K562 (cell line): ENCODE data around the gene ZNF213. TPM values are rescaled to one million over a fixed set of nuclear protein-coding genes. Genes with fewer than 3 reads are reported as not detected.

Experiments used
- ATAC-seq: fragments of 200-7000 bp; cut with Tn5 transposase; 3 replicates; pipeline ENCODE4 v1.9.1; 2020; ENCODE audit warnings: moderate library complexity
- BruUV-seq: library from RNA; stranded (reverse); fragments of 400-500 nt; replicated peaks from 2 replicates; lab custom pipeline; 2021; lab: Mats Ljungman, UMichigan
- CTCF ChIA-PET: fragments of 300-600 bp; formaldehyde crosslinking; extraction: SDS; loops from one replicate; lab custom pipeline; 2021; ENCODE audit warnings: low intra/inter-chr PET ratio; lab: Yijun Ruan, JAX
- POLR2A ChIA-PET: fragments of 300-600, 350-650 bp; sonication (Branson Sonifier 250); formaldehyde crosslinking; extraction: SDS; loops from one replicate; lab custom pipeline; 2021; ENCODE audit warnings: antibody characterized with exemption, inconsistent platforms; lab: Yijun Ruan, JAX
- DNase-seq, 4 experiments: peaks; one replicate each; pipeline versions ENCODE4 v3.0.0 to v3.0.0-alpha.2; 2011 to 2018; ENCODE audit warnings: low spot score in 3 of 4, mixed read lengths in 3 of 4; ENCODE audit errors: extremely low read depth in 1 of 4
- FAIRE-seq: peaks from 2 replicates; lab custom pipeline; 2011; peaks lifted over from hg19 to GRCh38; lab: Jason Lieb, UNC
- H2AFZ ChIP-seq: 2 replicates; pipeline ENCODE4 v1.6.0; 2011; ENCODE audit warnings: low read depth, low read length, control low read depth, inconsistent platforms
- H3K27ac ChIP-seq: fragments of 200-600 bp; 3 replicates; pipeline ENCODE4 v1.8.0; 2011; ENCODE audit warnings: low read depth, mild to moderate bottlenecking, control low read depth, inconsistent platforms, low read length, moderate library complexity, mixed read lengths; ENCODE audit errors: extremely low read depth
- H3K27me3 ChIP-seq, 2 experiments: fragments of 300-600 bp in 1 of 2; 2 replicates in 1 of 2; 3 replicates in 1 of 2; pipeline versions ENCODE4 v1.6.0 to v1.8.0; 2011; ENCODE audit warnings: inconsistent platforms in 2 of 2, low read length in 2 of 2, mild to moderate bottlenecking in 1 of 2, mixed read lengths in 1 of 2, moderate library complexity in 1 of 2; ENCODE audit not compliant: control insufficient read depth in 2 of 2, insufficient read depth in 2 of 2
- H3K36me3 ChIP-seq: fragments of 300-600 bp; 3 replicates; pipeline ENCODE4 v1.8.0; 2011; ENCODE audit warnings: mild to moderate bottlenecking, low read length, inconsistent platforms; ENCODE audit not compliant: control insufficient read depth, insufficient read depth
- H3K4me1 ChIP-seq, 2 experiments: fragments of 200-600 bp in 1 of 2; replicated peaks in 1 of 2; 2 replicates in 1 of 2; 3 replicates in 1 of 2; pipeline versions ENCODE4 v1.5.1 to v1.8.0; 2011; ENCODE audit warnings: inconsistent platforms in 2 of 2, low read length in 2 of 2, mild to moderate bottlenecking in 1 of 2, mixed read lengths in 1 of 2, moderate library complexity in 1 of 2; ENCODE audit not compliant: control insufficient read depth in 2 of 2, insufficient read depth in 2 of 2
- H3K4me2 ChIP-seq: 2 replicates; pipeline ENCODE4 v1.6.1; 2011; ENCODE audit warnings: low read length, control low read depth, inconsistent platforms, mixed read lengths; ENCODE audit not compliant: insufficient read depth
- H3K4me3 ChIP-seq: fragments of 200-600 bp; sonication (generic), shearing (Covaris generic); 2 replicates; pipeline ENCODE4 v1.5.1; 2016; ENCODE audit warnings: control low read depth, inconsistent platforms
- H3K79me2 ChIP-seq: fragments of 200-600 bp; 3 replicates; pipeline ENCODE4 v1.8.0; 2011; ENCODE audit warnings: low read length, inconsistent platforms; ENCODE audit not compliant: control insufficient read depth, insufficient read depth
- H3K9ac ChIP-seq, 2 experiments: 2 replicates each; pipeline versions ENCODE4 v1.6.0 to v1.6.1; 2011; ENCODE audit warnings: low read depth in 2 of 2, low read length in 2 of 2, control low read depth in 1 of 2, inconsistent platforms in 1 of 2, mild to moderate bottlenecking in 1 of 2, mixed read lengths in 1 of 2; ENCODE audit not compliant: insufficient read depth in 1 of 2
- H3K9me1 ChIP-seq: one replicate; pipeline ENCODE4 v1.6.0; 2011; ENCODE audit warnings: inconsistent platforms, mild to moderate bottlenecking, low read length, moderate library complexity; ENCODE audit not compliant: control insufficient read depth, insufficient read depth
- H3K9me3 ChIP-seq: replicated peaks from 2 replicates; pipeline ENCODE4 v1.5.1; 2011; ENCODE audit warnings: low read depth, low read length, inconsistent platforms; ENCODE audit not compliant: control insufficient read depth, insufficient read depth
- H4K20me1 ChIP-seq: replicated peaks from 2 replicates; pipeline ENCODE4 v1.6.1; 2011; ENCODE audit warnings: low read length, inconsistent platforms, mixed read lengths; ENCODE audit not compliant: control insufficient read depth, insufficient read depth
- CXXC5 ChIP-seq: fragments of 250-450 bp; sonication (Bioruptor Pico); IDR thresholded peaks from 2 replicates; pipeline ENCODE4 v1.8.0; 2022; ENCODE audit warnings: inconsistent platforms, mild to moderate bottlenecking, moderate library complexity
- E2F4 ChIP-seq: sonication (generic); formaldehyde crosslinking; IDR thresholded peaks from 2 replicates; pipeline ENCODE4 v1.8.0; 2022; ENCODE audit warnings: mild to moderate bottlenecking, low read depth, missing genetic modification reagents
- ELF1 ChIP-seq: fragments of 200-800 bp; sonication (Bioruptor generic); IDR thresholded peaks from 2 replicates; pipeline ENCODE4 v1.6.1; 2016; ENCODE audit warnings: missing genetic modification characterization, missing compliant biosample characterization
- FOXK1 ChIP-seq: sonication (generic); formaldehyde crosslinking; IDR thresholded peaks from 2 replicates; pipeline ENCODE4 v1.8.0; 2022; ENCODE audit warnings: missing genetic modification reagents, mild to moderate bottlenecking, borderline replicate concordance
- FUS ChIP-seq: fragments of 200-400 bp; formaldehyde crosslinking; optimal IDR thresholded peaks from 2 replicates; pipeline ENCODE3; 2017; ENCODE audit warnings: low read depth, low read length
- KDM5B ChIP-seq: fragments of 200-600 bp; sonication (generic); IDR thresholded peaks from 2 replicates; pipeline ENCODE4 v1.6.1; 2012; ENCODE audit warnings: low read depth, mild to moderate bottlenecking, moderate library complexity, low read length, control low read depth, inconsistent platforms; ENCODE audit not compliant: insufficient replicate concordance
- PHB ChIP-seq: fragments of 250-450 bp; sonication (Bioruptor Pico); IDR thresholded peaks from 2 replicates; pipeline ENCODE4 v1.5.0; 2021
- POLR2B ChIP-seq: fragments of 450-650 bp; IDR thresholded peaks from 2 replicates; pipeline ENCODE4 v1.6.1; 2018; ENCODE audit warnings: low read depth; ENCODE audit not compliant: partially characterized antibody
- SAP30 ChIP-seq: fragments of 200-600 bp; sonication (generic); IDR thresholded peaks from 2 replicates; pipeline ENCODE4 v1.6.1; 2012; ENCODE audit warnings: borderline replicate concordance, low read depth, mild to moderate bottlenecking, moderate library complexity, low read length, control low read depth, inconsistent platforms; ENCODE audit not compliant: insufficient read depth, poor library complexity, severe bottlenecking
- SIN3B ChIP-seq: fragments of 450-650 bp; IDR thresholded peaks from 2 replicates; pipeline ENCODE4 v1.6.1; 2017; ENCODE audit warnings: low read depth, mild to moderate bottlenecking, moderate library complexity
- VEZF1 ChIP-seq: fragments of 200-800 bp; sonication (Bioruptor generic); IDR thresholded peaks from 2 replicates; pipeline ENCODE4 v1.6.1; 2017; ENCODE audit warnings: missing genetic modification characterization, missing compliant biosample characterization
- ZNF518B ChIP-seq: fragments of 250-450 bp; sonication (Bioruptor Pico); IDR thresholded peaks from 2 replicates; pipeline ENCODE4 v1.5.0; 2021; ENCODE audit warnings: mild to moderate bottlenecking, moderate library complexity
- ZNF764 ChIP-seq: fragments of 250-450 bp; sonication (Bioruptor Pico); IDR thresholded peaks from 2 replicates; pipeline ENCODE4 v1.4.0; 2020; ENCODE audit warnings: low read depth, mild to moderate bottlenecking, moderate library complexity
- WGBS: fragments of 100-300 bp; shearing (Covaris generic); methylation state at CpG from one replicate; pipeline ENCODE4 v1.1.6; 2016; ENCODE audit warnings: low coverage, mixed read lengths; ENCODE audit not compliant: insufficient coverage; ENCODE audit errors: missing lambda C conversion rate; 5-methylcytosine and 5-hydroxymethylcytosine counted together
- in situ Hi-C: fragments of 300-500 bp; cut with MboI; formaldehyde crosslinking; loops from 4 replicates; pipeline ENCODE4 v1.15.0; 2018; ENCODE audit warnings: inconsistent platforms, mixed read lengths
- intact Hi-C: fragments of 100-400 bp; cut with micrococcal nuclease; formaldehyde crosslinking; loops from 2 replicates; pipeline ENCODE4 v1.14.2; 2022
- polyA plus RNA-seq, 8 experiments: library from polyadenylated mRNA; depleted of rRNA in 4 of 8; stranded (reverse) in 5 of 8; unstranded in 3 of 8; fragments of >200 nt; fragmentation: Nextera tagmentation in 2 of 8; fragmentation: Illumina TruSeq in 1 of 8; extraction: Ambion mirVana in 2 of 8; extraction: Trizol in 1 of 8; gene quantifications; 2 replicates each; pipeline versions ENCODE4 v1.2.1 to v1.2.3, GENCODE V29; 2011 to 2014; ENCODE audit warnings: inconsistent platforms in 1 of 8, missing spikeins in 1 of 8
- total RNA-seq, 7 experiments: library from RNA; depleted of rRNA in 6 of 7; stranded (reverse); fragments of >200 nt in 6 of 7; fragmentation: Illumina TruSeq in 2 of 7; extraction: Trizol in 2 of 7; gene quantifications; 2 replicates each; pipeline versions ENCODE4 v1.2.1 to v1.2.3, GENCODE V29; 2011 to 2021; ENCODE audit warnings: low replicate concordance in 1 of 7

The ZNF213 gene
- total and polyA plus RNA-seq, 9 of the 15 experiments (the other 6 are each of a cell fraction or from before 2014, with no cell fraction given): 0.49 to 10.0 (median 1.8) TPM

- ATAC-seq: peak; percentile 3
- Histone ChIP-seq H3K9me1 (no peaks in the 10 kb centered on the region), H3K27ac (peak within 1 kb of the TSS; percentile 70), H3K27me3 (no peaks in the 10 kb centered on the region), H3K36me3 (no peaks in the 10 kb centered on the region), H2AFZ (peak within 1 kb of the TSS; percentile 98), H3K4me3 (peak within 1 kb of the TSS; percentile 55), H3K4me2 (peak within 1 kb of the TSS; percentile 99), H3K9ac (peak within 1 kb of the TSS; percentile 63 to 95), H4K20me1 (no peaks in the 10 kb centered on the region), H3K79me2 (no peaks in the 10 kb centered on the region), H3K4me1 (peaks cover 23 to 58% of the 10 kb centered on the region in 2 experiments), H3K9me3 (no peaks in the 10 kb centered on the region)
- POLR2A ChIA-PET: interaction anchor here (0.6 kb wide), 2 partner anchors 59 to 319 kb away, joined by 3 to 4 read pairs; no protein-coding TSS in a partner anchor
- BruUV-seq: no TSS peak
- CTCF ChIA-PET: no interaction called here
- intact Hi-C loops (loop anchor here (5.0 to 10.0 kb wide), 2 partner anchors 269 to 317 kb away; partner anchors contain the start of gene CLUAP1), in situ Hi-C loops (no loop called here)
- WGBS: under 1% methylated on average over 31 of the region's 51 CpGs
- peak in 3 of 4 experiments; percentile 36 to 83 (median 49) for DNase-seq
- FAIRE-seq: peak; percentile 88
- TF ChIP-seq ELF1 (tag) (peak; percentile 71), FOXK1 (CRISPR knock-in tag) (no peak), ZNF764 (CRISPR knock-in tag) (peak; percentile 64; the same call in 1 of the 2 replicates), SAP30 (no peak), CXXC5 (CRISPR knock-in tag) (peak; percentile 51), ZNF518B (CRISPR knock-in tag) (no peak), E2F4 (CRISPR knock-in tag) (no peak), VEZF1 (CRISPR knock-in tag) (peak; percentile 46), POLR2B (no peak), SIN3B (no peak), PHB (CRISPR knock-in tag) (no peak), FUS (no peak), KDM5B (no peak)
These were observed 53.2 kb downstream of the ZNF213 start, which contains the start of gene OR1F1 for GRCh38 chr16:3187798-3188674. TSS of gene OR1F1 (plus strand) at chr16:3188204.
